ENCODE results near the gene WBP1.
"Not testable (repeated sequence)": the region's sequence is repeated elsewhere in the genome, so short reads cannot be mapped to it uniquely, and the experiment has no call there.

GRCh38 chr2:74460187-74460586, 1.9 kb downstream of the WBP1 start:
- TF ChIP-seq EZH2, CTCF (IDR thresholded peaks at IDR 0.05): not testable (repeated sequence)
